ENCODE data around the gene ANKFN1.

GRCh38 chr17:56177361-56177760 lies 24.1 kb downstream of the ANKFN1 start:
- no peak for TF ChIP-seq CTCF (conservative IDR thresholded peaks at IDR 0.05)
- TF ChIP-seq ZFX (IDR thresholded peaks at IDR 0.05) = no peak

Measured in C4-2B (cell line).